ENCODE measurements around the gene SMYD3. TPM values are rescaled to one million over a fixed set of nuclear protein-coding genes. Genes with fewer than 3 reads are reported as not detected.
"Not testable (repeated sequence)": the region's sequence is repeated elsewhere in the genome, so short reads cannot be mapped to it uniquely, and the experiment has no call there.

Gene SMYD3
- total and polyA plus RNA-seq, 8 donors, result 20.4 to 35.1 (median 24.3) TPM

GRCh38 chr1:245823408-245824147 is 683.5 kb downstream of the SMYD3 start:
- peaks cover 0 to 3% of the 10 kb centered on the region in 2 donors for H3K9me3 ChIP-seq
- intact Hi-C loops (cut with DNase I), result no loop called here
- H3K27me3 ChIP-seq, result no peaks in the 10 kb centered on the region
- DNase-seq (peak in 1 of 4 donors; percentile 59), ATAC-seq (peak; percentile 44)
- no peaks in the 10 kb centered on the region for H3K36me3 ChIP-seq
- no peaks in the 10 kb centered on the region for H3K4me1 ChIP-seq
- peak overlapping the region; percentile 26 to 28 for H3K27ac ChIP-seq
- no peak overlapping the region for H3K4me3 ChIP-seq
- TF ChIP-seq CTCF (IDR thresholded peaks at IDR 0.05), result no peak

GRCh38 chr1:245822996-245823395 is 684.1 kb downstream of the SMYD3 start:
- peak overlapping the region; percentile 28 to 36 for H3K27ac ChIP-seq
- peak; percentile 93 for ATAC-seq
- no peaks in the 10 kb centered on the region for H3K27me3 ChIP-seq

GRCh38 chr1:245818363-245818762 is 688.7 kb downstream of the SMYD3 start:
- ATAC-seq; H3K27ac ChIP-seq; intact Hi-C loops (cut with DNase I); H3K4me1 ChIP-seq; H3K9me3 ChIP-seq; H3K27me3 ChIP-seq; H3K4me3 ChIP-seq; DNase-seq; H3K36me3 ChIP-seq: not testable (repeated sequence)

More at GRCh38 chr1:245822996-245823395, 684.1 kb downstream of the SMYD3 start:
- peaks cover 0 to 3% of the 10 kb centered on the region in 2 donors for H3K9me3 ChIP-seq
- no peak for TF ChIP-seq CTCF (IDR thresholded peaks at IDR 0.05)
- H3K4me3 ChIP-seq, result no peak overlapping the region
- H3K36me3 ChIP-seq, result no peaks in the 10 kb centered on the region
- no peaks in the 10 kb centered on the region for H3K4me1 ChIP-seq
- intact Hi-C loops (cut with DNase I), result no loop called here
- peak in 1 of 4 donors; percentile 42 for DNase-seq

- ATAC-seq; H3K4me1 ChIP-seq; H3K9me3 ChIP-seq; H3K4me3 ChIP-seq; intact Hi-C loops (cut with DNase I); H3K27me3 ChIP-seq; H3K27ac ChIP-seq; DNase-seq; H3K36me3 ChIP-seq: not testable (repeated sequence)
Measured at GRCh38 chr1:245816496-245816895, 690.6 kb downstream of the SMYD3 start.

- H3K9me3 ChIP-seq, result no peaks in the 10 kb centered on the region
- no peak for TF ChIP-seq CTCF (IDR thresholded peaks at IDR 0.05)
- ATAC-seq (no peak), DNase-seq (no peak)
- H3K4me3 ChIP-seq, result no peak overlapping the region
- no peaks in the 10 kb centered on the region for H3K27me3 ChIP-seq
- H3K4me1 ChIP-seq, result no peaks in the 10 kb centered on the region
- intact Hi-C loops (cut with DNase I), result no loop called here
- no peaks in the 10 kb centered on the region for H3K36me3 ChIP-seq
- H3K27ac ChIP-seq, result no peak overlapping the region
Measured at GRCh38 chr1:245814651-245815050, 692.4 kb downstream of the SMYD3 start.

- no peak for ATAC-seq
- intact Hi-C loops (cut with DNase I), result no loop called here
Measured at GRCh38 chr1:245812278-245812677, 694.8 kb downstream of the SMYD3 start.

More at GRCh38 chr1:245812278-245812677, 694.8 kb downstream of the SMYD3 start:
- no peak for DNase-seq
- Histone ChIP-seq H3K9me3 (no peaks in the 10 kb centered on the region), H3K4me1 (peaks cover 3 to 7% of the 10 kb centered on the region in 2 donors), H3K27ac (no peak overlapping the region), H3K36me3 (no peaks in the 10 kb centered on the region), H3K4me3 (no peak overlapping the region), H3K27me3 (no peaks in the 10 kb centered on the region)
- TF ChIP-seq CTCF (IDR thresholded peaks at IDR 0.05), result no peak
